GM18858 (cell line): ENCODE data around the gene TSPAN33.

Source experiments
- ATAC-seq: cut with Tn5 transposase; IDR thresholded peaks from one replicate; pipeline ENCODE4 v1.9.1; 2021; ENCODE audit not compliant: unreplicated experiment

The TSPAN33 gene

GRCh38 chr7:129134356-129134987 is 10.0 kb upstream of the TSPAN33 start:
- no peak for ATAC-seq

DNA sequence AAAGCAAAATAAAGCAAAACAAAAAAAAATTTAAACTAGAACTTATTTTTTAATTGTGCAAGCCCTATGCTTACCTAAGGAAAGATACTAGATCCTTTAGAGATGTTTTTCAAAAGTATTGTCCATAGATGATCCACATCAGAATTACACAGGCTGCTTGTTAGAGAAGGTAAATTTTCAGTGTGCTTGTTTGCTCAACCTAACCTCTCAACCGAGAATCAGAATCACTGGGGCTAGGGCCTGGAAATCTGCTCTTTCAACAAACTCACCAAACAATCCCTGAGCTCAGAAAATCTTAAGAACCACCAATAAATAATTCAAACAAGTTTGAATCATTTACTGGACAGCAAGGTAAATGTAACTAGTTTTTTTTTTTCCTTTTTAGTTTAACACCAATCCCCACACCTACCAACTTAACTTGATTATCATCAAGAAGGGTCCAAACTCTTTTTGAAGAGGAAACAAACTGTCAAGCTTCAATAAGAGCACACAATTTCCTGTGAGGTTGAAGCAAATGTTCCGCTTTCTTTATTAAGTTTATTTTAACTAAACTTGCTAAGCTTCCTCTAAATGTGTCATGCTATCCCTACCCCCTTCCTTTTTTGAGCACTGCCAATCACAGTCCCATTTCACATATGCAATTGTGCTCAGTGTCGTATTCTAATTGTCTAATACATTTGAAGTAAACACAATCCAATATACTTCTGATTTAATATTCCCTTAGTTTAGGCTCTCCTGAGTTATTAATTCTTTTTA is 7.4 kb upstream of the TSPAN33 start:
- peak; percentile 79 for ATAC-seq

DNA sequence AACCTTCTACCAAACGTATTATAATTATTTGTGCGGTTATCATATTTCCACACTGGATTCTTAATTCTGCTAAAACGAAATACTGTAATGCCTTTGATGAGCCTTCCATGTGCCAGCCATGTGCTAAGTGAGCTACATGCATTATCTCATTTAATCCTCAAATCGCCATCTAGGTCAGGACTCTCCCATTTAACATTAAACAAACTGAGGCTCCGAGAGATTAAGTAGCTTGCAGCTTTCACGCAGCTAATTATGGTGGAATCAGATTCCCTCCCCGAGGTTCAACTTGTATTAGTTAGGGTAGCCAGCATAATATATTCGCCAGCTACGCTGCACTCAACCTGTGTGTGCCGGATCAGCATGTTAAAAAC is 798 bp upstream of the TSPAN33 start:
- ATAC-seq, result no peak

DNA sequence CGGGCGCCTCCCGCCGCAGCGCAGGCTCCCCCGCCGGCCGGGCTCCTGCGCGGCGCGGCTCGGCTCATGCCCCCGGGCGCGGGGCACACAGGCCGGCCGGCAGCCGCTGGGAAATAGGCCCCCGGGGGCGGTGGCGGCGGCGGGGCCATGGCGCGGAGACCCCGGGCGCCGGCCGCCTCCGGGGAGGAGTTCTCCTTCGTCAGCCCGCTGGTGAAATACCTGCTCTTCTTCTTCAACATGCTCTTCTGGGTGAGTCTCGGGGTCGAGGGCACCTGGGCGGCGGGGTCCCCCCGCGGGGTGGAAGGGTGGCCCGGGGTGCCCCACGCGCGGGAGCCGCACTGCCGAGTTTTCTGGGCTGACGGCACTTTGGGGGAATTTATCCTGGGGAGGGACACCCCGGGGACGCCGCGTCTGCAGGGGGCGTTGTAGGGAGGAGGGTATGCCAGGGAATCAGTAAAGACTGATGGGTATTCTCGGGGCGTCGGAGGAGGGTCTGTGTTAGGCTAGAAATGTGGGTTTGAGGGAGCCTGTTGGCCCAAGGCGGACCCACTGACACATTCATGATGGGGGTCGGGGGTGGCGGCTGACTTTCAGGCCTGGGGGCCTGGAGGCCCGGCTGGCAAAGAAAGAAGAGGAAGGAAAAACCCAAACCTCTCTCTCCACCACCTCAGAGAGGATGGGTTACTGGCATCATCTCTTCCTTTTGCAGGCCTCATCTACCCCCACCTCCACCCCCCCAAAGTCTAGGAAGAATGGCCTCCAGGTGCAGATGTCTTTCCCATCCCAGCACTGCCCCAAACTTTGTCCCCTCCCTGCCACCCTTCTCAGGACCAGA is 544 bp downstream of the TSPAN33 start:
- ATAC-seq, result peak; percentile 8

GRCh38 chr7:129146237-129146979 is 1.9 kb downstream of the TSPAN33 start:
- peak; percentile 40 for ATAC-seq

DNA sequence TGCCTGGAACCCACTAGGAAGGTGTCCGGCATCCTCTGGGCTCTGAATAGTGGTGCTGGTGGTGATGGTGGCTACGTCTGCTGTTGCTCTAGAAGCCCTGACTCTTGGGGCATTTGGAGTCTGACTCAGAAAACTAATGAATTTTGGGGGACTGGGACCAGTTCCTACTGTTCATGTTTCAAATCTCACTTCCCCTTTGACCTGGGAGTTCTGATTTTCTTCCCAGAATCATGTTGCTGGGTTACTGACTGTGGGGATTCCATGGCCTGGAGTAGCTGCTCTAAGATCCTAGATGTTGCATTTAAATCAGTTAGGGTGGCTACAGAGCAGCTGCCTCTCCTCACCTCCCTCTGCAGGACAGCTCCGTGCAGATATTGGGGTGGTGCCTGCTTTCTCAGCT is 3.2 kb downstream of the TSPAN33 start:
- ATAC-seq, result no peak

GRCh38 chr7:129149511-129149910 is 5.0 kb downstream of the TSPAN33 start:
- no peak for ATAC-seq

DNA sequence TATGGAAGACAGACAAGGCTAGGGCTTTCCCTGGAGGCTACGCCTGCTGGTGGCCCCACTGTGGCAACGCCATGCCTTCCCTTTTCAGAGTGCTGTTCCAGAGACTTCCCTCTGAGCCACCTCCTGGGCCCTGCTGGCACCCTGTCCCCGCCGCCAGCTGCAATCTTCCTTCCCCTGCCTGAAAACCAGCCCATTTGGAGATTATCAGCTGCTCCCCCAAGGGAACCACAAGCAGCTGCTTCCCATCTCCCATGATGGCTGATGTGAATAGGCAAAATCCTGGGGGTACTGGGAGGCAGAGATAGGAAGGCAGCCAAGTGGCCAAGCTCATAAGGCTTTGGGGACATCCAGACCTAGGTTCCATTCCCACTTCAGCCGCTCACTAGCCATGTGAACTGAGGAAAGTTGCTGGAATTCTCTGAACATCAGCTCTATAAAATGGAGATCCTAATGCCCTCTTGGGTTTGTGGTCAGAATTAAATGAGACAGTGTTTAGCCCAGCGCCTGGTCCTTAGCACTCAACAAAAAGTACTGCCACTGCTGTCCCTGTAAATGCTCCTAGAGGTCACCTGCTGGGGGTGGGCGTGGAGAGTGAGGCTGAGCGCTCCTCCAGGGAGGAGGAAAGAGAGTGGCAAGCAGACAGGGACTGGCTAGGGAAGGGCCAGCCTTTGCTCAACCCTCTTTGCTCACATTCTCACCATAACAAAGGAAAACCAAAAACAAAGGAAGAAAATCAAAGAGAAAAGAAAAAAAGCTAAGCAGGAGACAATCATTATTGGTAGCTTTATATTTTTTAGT is 5.9 kb downstream of the TSPAN33 start:
- ATAC-seq, result no peak

DNA sequence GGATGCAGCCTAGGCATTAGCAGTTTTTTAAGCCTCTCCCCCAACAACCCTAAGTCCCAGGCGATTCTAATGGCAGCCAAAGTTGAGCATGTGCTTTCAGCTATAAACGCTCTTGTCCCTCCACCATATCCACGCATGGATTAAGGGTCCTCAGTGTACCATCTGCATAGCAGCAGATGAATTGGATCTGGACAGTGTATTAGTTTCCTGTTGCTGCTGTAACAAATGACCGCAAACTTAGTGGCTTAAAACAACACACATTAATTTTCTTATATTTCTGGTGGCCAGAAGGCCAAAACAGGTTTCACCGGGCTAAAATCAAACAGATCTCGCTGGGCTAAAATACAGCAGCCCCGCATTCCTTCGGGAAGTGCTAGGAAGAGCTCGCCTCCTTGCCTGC is 13.1 kb downstream of the TSPAN33 start:
- no peak for ATAC-seq

DNA sequence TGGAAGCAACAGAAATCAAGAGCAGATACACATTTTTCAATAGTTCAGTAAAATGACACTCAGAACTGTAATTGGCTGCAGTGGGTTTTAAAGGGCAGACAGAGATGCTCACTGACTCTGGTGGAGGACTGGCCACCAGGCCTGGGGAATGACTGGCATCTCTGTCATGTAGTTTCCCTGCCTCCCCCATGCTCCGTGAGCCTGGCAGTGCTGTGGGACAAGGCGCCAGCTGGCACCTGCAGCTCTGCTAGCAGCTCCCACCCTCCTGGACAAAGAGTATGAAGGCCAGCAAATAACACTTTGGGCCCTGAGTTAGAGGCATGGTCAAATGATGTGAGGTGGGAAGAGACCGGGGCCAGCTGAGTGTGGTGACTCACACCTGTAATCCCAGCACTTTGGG is 15.0 kb downstream of the TSPAN33 start:
- no peak for ATAC-seq

- no peak for ATAC-seq
Observed at GRCh38 chr7:129160161-129160905, 15.8 kb downstream of the TSPAN33 start.

GRCh38 chr7:129161524-129162225 is 17.2 kb downstream of the TSPAN33 start:
- ATAC-seq, result no peak

- no peak for ATAC-seq
Observed at GRCh38 chr7:129162732-129163131, 18.2 kb downstream of the TSPAN33 start.

- no peak for ATAC-seq
Observed at GRCh38 chr7:129163875-129164544, 19.5 kb downstream of the TSPAN33 start.

- no peak for ATAC-seq
Observed at GRCh38 chr7:129166745-129167144, 22.2 kb downstream of the TSPAN33 start.

GRCh38 chr7:129167817-129168216 is 23.3 kb downstream of the TSPAN33 start:
- ATAC-seq, result no peak

GRCh38 chr7:129168231-129169021 is 23.9 kb downstream of the TSPAN33 start:
- ATAC-seq, result no peak

DNA sequence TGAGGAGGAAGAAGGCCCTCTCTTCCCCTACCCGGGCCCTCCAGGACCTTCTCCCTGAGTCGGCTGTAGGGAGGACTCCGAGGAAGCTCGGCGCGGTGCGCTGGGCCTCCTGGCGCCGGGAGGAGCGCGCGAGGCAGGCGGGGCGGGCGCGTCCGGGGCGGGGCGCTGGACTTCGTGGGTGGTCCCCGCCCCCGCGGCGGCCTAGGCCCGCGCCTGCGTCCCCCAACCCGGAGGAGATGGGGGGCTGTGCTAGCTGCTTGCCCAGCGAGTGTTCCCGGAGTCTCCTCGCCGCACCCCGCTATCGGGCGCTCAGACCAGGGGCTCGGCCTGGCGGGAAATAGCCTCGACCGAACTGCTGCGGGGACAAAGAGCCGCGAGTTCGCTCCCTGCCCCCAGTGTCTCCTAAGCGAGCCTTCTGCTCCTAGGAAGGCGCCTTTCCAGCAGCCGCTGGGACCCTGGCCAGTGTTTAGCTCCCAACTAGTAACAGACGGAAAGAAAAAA is 24.7 kb downstream of the TSPAN33 start:
- no peak for ATAC-seq
